ENCODE results near the gene HOXD13.

Gene HOXD13

GRCh38 chr2:176079285-176079830, 13.2 kb upstream of the HOXD13 start:
- TF ChIP-seq SIN3A (IDR thresholded peaks at IDR 0.05; ENCODE audit: borderline replicate concordance, insufficient read depth, low read length) (no peak), TAF1 (IDR thresholded peaks at IDR 0.05; ENCODE audit: borderline replicate concordance, insufficient read depth, low read length) (no peak), REST (IDR thresholded peaks at IDR 0.05; ENCODE audit: insufficient read depth in 1 of 2, low read depth in 2 of 2, low read length in 2 of 2) (no peak), POLR2AphosphoS5 (IDR thresholded peaks at IDR 0.05; ENCODE audit: low read depth, low read length) (no peak), FOXP2 (optimal IDR thresholded peaks at IDR 0.05; ENCODE audit: borderline replicate concordance, extremely low read depth, extremely low read length, insufficient read depth) (no peak)

- TF ChIP-seq REST (IDR thresholded peaks at IDR 0.05; ENCODE audit: insufficient read depth in 1 of 2, low read depth in 2 of 2, low read length in 2 of 2) (no peak), POLR2AphosphoS5 (IDR thresholded peaks at IDR 0.05; ENCODE audit: low read depth, low read length) (no peak), FOXP2 (optimal IDR thresholded peaks at IDR 0.05; ENCODE audit: borderline replicate concordance, extremely low read depth, extremely low read length, insufficient read depth) (no peak), TAF1 (IDR thresholded peaks at IDR 0.05; ENCODE audit: borderline replicate concordance, insufficient read depth, low read length) (no peak), SIN3A (IDR thresholded peaks at IDR 0.05; ENCODE audit: borderline replicate concordance, insufficient read depth, low read length) (no peak)
Measured at GRCh38 chr2:176079831-176080539, 12.5 kb upstream of the HOXD13 start.

GRCh38 chr2:176080540-176081375, 11.8 kb upstream of the HOXD13 start:
- no peak for TF ChIP-seq TAF1 (IDR thresholded peaks at IDR 0.05; ENCODE audit: borderline replicate concordance, insufficient read depth, low read length)
- TF ChIP-seq REST (IDR thresholded peaks at IDR 0.05; ENCODE audit: insufficient read depth in 1 of 2, low read depth in 2 of 2, low read length in 2 of 2) = no peak
- no peak for TF ChIP-seq POLR2AphosphoS5 (IDR thresholded peaks at IDR 0.05; ENCODE audit: low read depth, low read length)
- no peak for TF ChIP-seq SIN3A (IDR thresholded peaks at IDR 0.05; ENCODE audit: borderline replicate concordance, insufficient read depth, low read length)
- no peak for TF ChIP-seq FOXP2 (optimal IDR thresholded peaks at IDR 0.05; ENCODE audit: borderline replicate concordance, extremely low read depth, extremely low read length, insufficient read depth)

GRCh38 chr2:176081376-176081836, 11.1 kb upstream of the HOXD13 start:
- TF ChIP-seq SIN3A (IDR thresholded peaks at IDR 0.05; ENCODE audit: borderline replicate concordance, insufficient read depth, low read length) (no peak), FOXP2 (optimal IDR thresholded peaks at IDR 0.05; ENCODE audit: borderline replicate concordance, extremely low read depth, extremely low read length, insufficient read depth) (no peak), REST (IDR thresholded peaks at IDR 0.05; ENCODE audit: insufficient read depth in 1 of 2, low read depth in 2 of 2, low read length in 2 of 2) (no peak), POLR2AphosphoS5 (IDR thresholded peaks at IDR 0.05; ENCODE audit: low read depth, low read length) (no peak), TAF1 (IDR thresholded peaks at IDR 0.05; ENCODE audit: borderline replicate concordance, insufficient read depth, low read length) (no peak)

All from PFSK-1 (cell line).